ENCODE measurements around the gene GPR12. TPM values are rescaled to one million over a fixed set of nuclear protein-coding genes. Genes with fewer than 3 reads are reported as not detected.

The GPR12 gene
- total and polyA plus RNA-seq, 2 experiments from 2014 or later, result 0.13 TPM; not detected in 1

DNA sequence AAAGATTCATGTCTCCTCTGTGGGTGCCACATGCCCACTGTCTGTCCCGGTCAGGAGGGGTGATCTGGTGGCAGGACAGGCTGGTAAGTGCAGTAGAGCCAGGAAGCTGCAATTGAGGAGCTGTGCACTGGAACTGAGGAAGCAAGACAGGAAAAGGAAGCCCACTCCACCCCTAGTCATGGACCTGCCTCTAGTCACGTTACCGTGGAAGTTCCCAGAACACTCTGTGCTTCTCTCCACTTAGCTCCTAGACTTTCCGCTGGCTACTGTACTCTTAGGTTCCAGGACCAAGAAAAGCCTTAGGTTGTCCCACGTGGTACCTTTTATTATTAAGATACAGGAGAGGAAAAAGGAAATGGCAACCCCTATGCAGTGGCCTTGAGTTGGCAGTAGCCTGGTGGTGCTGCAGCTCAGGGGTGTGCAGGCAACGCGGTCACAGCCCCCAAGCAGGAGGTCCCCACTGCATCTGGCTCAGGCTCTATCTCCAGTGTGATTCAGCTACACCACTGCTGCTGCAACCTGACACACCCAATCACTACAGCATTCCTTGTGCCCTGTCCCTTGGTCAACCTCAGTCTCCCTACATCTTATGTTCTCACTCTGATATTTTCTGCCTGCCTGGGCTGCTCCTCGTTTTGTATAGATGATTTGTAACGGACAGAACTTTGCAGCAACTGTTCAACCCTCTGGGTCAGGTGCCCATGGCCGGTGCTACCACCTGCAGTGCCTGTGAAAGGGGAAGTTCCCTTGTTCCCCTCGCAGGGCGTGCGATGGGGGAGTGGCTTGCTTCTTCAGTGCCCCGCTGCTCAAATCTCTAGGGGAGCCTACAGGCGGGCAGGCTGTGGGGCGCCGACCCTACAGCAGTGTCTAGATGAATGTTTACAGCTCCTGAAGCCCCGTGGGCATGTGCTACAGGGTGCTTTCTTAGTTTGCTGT, 24.4 kb upstream of the GPR12 start:
- peaks cover 2% of the 10 kb centered on the region; the same call in 2 of the 3 replicates for H3K9me3 Mint-ChIP-seq
- Histone ChIP-seq H4K20me1 (replicated peaks; ENCODE audit: insufficient read depth) (no peaks in the 10 kb centered on the region), H3K4me2 (peak overlapping the region; percentile 92), H2AFZ (peak overlapping the region; percentile 94), H3K4me1 (ENCODE audit: insufficient read depth) (peaks cover 9% of the 10 kb centered on the region; the same call in 1 of the 2 replicates), H3K9me2 (ENCODE audit: insufficient read depth) (no peaks in the 10 kb centered on the region), H3F3A (replicated peaks; ENCODE audit: low read depth) (no peaks in the 10 kb centered on the region), H3K27me3 (ENCODE audit: insufficient read depth) (no peaks in the 10 kb centered on the region; the same call in 1 of the 2 replicates), H3K4me3 (peak overlapping the region; percentile 72), H3K27ac (ENCODE audit: low read depth) (no peak overlapping the region), H3K79me2 (replicated peaks; ENCODE audit: insufficient read depth) (no peaks in the 10 kb centered on the region), H3K36me3 (ENCODE audit: insufficient read depth) (no peaks in the 10 kb centered on the region)
- TF ChIP-seq POLR2AphosphoS5 (IDR thresholded peaks at IDR 0.05; ENCODE audit: low read depth) (no peak), JUNB (IDR thresholded peaks at IDR 0.05; ENCODE audit: unreplicated experiment) (no peak), STAT1 (IDR thresholded peaks at IDR 0.05; ENCODE audit: unreplicated experiment) (no peak), NANOG (IDR thresholded peaks at IDR 0.05; ENCODE audit: borderline replicate concordance) (no peak), EZH2 (IDR thresholded peaks at IDR 0.05; ENCODE audit: low read depth, unreplicated experiment) (no peak), EZH2phosphoT487 (IDR thresholded peaks at IDR 0.05; ENCODE audit: unreplicated experiment) (no peak), ZNF114 (CRISPR knock-in tag; IDR thresholded peaks at IDR 0.05) (no peak)
- TF ChIP-seq, protein P1, sequence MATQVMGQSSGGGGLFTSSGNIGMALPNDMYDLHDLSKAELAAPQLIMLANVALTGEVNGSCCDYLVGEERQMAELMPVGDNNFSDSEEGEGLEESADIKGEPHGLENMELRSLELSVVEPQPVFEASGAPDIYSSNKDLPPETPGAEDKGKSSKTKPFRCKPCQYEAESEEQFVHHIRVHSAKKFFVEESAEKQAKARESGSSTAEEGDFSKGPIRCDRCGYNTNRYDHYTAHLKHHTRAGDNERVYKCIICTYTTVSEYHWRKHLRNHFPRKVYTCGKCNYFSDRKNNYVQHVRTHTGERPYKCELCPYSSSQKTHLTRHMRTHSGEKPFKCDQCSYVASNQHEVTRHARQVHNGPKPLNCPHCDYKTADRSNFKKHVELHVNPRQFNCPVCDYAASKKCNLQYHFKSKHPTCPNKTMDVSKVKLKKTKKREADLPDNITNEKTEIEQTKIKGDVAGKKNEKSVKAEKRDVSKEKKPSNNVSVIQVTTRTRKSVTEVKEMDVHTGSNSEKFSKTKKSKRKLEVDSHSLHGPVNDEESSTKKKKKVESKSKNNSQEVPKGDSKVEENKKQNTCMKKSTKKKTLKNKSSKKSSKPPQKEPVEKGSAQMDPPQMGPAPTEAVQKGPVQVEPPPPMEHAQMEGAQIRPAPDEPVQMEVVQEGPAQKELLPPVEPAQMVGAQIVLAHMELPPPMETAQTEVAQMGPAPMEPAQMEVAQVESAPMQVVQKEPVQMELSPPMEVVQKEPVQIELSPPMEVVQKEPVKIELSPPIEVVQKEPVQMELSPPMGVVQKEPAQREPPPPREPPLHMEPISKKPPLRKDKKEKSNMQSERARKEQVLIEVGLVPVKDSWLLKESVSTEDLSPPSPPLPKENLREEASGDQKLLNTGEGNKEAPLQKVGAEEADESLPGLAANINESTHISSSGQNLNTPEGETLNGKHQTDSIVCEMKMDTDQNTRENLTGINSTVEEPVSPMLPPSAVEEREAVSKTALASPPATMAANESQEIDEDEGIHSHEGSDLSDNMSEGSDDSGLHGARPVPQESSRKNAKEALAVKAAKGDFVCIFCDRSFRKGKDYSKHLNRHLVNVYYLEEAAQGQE (IDR thresholded peaks at IDR 0.05; ENCODE audit: unreplicated experiment), result no peak
- TF ChIP-seq, protein P2, sequence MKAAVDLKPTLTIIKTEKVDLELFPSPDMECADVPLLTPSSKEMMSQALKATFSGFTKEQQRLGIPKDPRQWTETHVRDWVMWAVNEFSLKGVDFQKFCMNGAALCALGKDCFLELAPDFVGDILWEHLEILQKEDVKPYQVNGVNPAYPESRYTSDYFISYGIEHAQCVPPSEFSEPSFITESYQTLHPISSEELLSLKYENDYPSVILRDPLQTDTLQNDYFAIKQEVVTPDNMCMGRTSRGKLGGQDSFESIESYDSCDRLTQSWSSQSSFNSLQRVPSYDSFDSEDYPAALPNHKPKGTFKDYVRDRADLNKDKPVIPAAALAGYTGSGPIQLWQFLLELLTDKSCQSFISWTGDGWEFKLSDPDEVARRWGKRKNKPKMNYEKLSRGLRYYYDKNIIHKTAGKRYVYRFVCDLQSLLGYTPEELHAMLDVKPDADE (IDR thresholded peaks at IDR 0.05), result no peak
- TF ChIP-seq, protein P3, sequence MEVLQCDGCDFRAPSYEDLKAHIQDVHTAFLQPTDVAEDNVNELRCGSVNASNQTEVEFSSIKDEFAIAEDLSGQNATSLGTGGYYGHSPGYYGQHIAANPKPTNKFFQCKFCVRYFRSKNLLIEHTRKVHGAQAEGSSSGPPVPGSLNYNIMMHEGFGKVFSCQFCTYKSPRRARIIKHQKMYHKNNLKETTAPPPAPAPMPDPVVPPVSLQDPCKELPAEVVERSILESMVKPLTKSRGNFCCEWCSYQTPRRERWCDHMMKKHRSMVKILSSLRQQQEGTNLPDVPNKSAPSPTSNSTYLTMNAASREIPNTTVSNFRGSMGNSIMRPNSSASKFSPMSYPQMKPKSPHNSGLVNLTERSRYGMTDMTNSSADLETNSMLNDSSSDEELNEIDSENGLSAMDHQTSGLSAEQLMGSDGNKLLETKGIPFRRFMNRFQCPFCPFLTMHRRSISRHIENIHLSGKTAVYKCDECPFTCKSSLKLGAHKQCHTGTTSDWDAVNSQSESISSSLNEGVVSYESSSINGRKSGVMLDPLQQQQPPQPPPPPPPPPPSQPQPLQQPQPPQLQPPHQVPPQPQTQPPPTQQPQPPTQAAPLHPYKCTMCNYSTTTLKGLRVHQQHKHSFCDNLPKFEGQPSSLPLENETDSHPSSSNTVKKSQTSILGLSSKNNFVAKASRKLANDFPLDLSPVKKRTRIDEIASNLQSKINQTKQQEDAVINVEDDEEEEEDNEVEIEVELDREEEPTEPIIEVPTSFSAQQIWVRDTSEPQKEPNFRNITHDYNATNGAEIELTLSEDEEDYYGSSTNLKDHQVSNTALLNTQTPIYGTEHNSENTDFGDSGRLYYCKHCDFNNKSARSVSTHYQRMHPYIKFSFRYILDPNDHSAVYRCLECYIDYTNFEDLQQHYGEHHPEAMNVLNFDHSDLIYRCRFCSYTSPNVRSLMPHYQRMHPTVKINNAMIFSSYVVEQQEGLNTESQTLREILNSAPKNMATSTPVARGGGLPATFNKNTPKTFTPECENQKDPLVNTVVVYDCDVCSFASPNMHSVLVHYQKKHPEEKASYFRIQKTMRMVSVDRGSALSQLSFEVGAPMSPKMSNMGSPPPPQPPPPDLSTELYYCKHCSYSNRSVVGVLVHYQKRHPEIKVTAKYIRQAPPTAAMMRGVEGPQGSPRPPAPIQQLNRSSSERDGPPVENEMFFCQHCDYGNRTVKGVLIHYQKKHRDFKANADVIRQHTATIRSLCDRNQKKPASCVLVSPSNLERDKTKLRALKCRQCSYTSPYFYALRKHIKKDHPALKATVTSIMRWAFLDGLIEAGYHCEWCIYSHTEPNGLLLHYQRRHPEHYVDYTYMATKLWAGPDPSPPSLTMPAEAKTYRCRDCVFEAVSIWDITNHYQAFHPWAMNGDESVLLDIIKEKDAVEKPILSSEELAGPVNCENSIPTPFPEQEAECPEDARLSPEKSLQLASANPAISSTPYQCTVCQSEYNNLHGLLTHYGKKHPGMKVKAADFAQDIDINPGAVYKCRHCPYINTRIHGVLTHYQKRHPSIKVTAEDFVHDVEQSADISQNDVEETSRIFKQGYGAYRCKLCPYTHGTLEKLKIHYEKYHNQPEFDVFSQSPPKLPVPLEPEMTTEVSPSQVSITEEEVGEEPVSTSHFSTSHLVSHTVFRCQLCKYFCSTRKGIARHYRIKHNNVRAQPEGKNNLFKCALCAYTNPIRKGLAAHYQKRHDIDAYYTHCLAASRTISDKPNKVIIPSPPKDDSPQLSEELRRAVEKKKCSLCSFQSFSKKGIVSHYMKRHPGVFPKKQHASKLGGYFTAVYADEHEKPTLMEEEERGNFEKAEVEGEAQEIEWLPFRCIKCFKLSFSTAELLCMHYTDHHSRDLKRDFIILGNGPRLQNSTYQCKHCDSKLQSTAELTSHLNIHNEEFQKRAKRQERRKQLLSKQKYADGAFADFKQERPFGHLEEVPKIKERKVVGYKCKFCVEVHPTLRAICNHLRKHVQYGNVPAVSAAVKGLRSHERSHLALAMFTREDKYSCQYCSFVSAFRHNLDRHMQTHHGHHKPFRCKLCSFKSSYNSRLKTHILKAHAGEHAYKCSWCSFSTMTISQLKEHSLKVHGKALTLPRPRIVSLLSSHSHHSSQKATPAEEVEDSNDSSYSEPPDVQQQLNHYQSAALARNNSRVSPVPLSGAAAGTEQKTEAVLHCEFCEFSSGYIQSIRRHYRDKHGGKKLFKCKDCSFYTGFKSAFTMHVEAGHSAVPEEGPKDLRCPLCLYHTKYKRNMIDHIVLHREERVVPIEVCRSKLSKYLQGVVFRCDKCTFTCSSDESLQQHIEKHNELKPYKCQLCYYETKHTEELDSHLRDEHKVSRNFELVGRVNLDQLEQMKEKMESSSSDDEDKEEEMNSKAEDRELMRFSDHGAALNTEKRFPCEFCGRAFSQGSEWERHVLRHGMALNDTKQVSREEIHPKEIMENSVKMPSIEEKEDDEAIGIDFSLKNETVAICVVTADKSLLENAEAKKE (CRISPR knock-in tag; IDR thresholded peaks at IDR 0.05), result no peak
- TF ChIP-seq, protein P4, sequence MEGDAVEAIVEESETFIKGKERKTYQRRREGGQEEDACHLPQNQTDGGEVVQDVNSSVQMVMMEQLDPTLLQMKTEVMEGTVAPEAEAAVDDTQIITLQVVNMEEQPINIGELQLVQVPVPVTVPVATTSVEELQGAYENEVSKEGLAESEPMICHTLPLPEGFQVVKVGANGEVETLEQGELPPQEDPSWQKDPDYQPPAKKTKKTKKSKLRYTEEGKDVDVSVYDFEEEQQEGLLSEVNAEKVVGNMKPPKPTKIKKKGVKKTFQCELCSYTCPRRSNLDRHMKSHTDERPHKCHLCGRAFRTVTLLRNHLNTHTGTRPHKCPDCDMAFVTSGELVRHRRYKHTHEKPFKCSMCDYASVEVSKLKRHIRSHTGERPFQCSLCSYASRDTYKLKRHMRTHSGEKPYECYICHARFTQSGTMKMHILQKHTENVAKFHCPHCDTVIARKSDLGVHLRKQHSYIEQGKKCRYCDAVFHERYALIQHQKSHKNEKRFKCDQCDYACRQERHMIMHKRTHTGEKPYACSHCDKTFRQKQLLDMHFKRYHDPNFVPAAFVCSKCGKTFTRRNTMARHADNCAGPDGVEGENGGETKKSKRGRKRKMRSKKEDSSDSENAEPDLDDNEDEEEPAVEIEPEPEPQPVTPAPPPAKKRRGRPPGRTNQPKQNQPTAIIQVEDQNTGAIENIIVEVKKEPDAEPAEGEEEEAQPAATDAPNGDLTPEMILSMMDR (conservative IDR thresholded peaks at IDR 0.05; ENCODE audit: low read depth in 2 of 2), result no peak
- H3K27me3 Mint-ChIP-seq (ENCODE audit: insufficient read depth, low read depth, poor library complexity), result peaks cover 4% of the 10 kb centered on the region
- H3K36me3 Mint-ChIP-seq (ENCODE audit: low read depth), result peaks cover 4% of the 10 kb centered on the region; the same call in 2 of the 3 replicates
- no peak overlapping the region for H3K27ac Mint-ChIP-seq
- peak; percentile 53 for DNase-seq (ENCODE audit: low spot score)
- H3K4me1 Mint-ChIP-seq, result peaks cover 16% of the 10 kb centered on the region
- peak; percentile 75 for ATAC-seq
- H3K4me3 Mint-ChIP-seq, result peak overlapping the region; percentile 78

Measured in GM23338 (cell line).